Gastrocnemius medialis (tissue), 4 donors: ENCODE data around the gene MAPK11.

Source experiments
- CTCF ChIP-seq, 5 experiments: fragments of 450-650 bp in 3 of 5; fragments of 200-600 bp in 2 of 5; sonication (generic) in 2 of 5; IDR thresholded peaks in 4 of 5; conservative IDR thresholded peaks in 1 of 5; 1 replicate in 4 of 5; 2 replicates in 1 of 5; pipeline ENCODE4 v1.5.1; 2016 to 2019; ENCODE audit warnings: antibody characterized with exemption in 5 of 5, mild to moderate bottlenecking in 3 of 5, moderate library complexity in 3 of 5
- POLR2A ChIP-seq, 2 donors: fragments of 450-650 bp; IDR thresholded peaks; one replicate each; pipeline ENCODE4 v1.6.1; 2017; ENCODE audit warnings: antibody characterized with exemption in 2 of 2, mild to moderate bottlenecking in 2 of 2, moderate library complexity in 2 of 2

- TF ChIP-seq CTCF (IDR thresholded peaks at IDR 0.05 in 4 of 5, conservative IDR thresholded peaks at IDR 0.05 in 1 of 5) (no peak), POLR2A (IDR thresholded peaks at IDR 0.05) (no peak)
Observed at GRCh38 chr22:50269573-50269969, 609 bp downstream of the MAPK11 start.
